IMR-90 (cell line): ENCODE results near the gene KCNAB3. TPM values are rescaled to one million over a fixed set of nuclear protein-coding genes. Genes with fewer than 3 reads are reported as not detected.

ENCODE experiments used
- ATAC-seq: fragments of 200-7000 bp; cut with Tn5 transposase; 2 replicates; pipeline ENCODE4 v1.9.1; 2020; ENCODE audit warnings: low read depth, mild to moderate bottlenecking, moderate library complexity
- BruUV-seq: library from RNA; stranded (reverse); fragments of 400-500 nt; replicated peaks from 2 replicates; lab custom pipeline; 2021; lab: Mats Ljungman, UMichigan
- CTCF ChIA-PET: fragments of 300-600 bp; formaldehyde crosslinking; extraction: SDS; loops from one replicate; lab custom pipeline; 2021; ENCODE audit warnings: antibody characterized with exemption; lab: Yijun Ruan, JAX
- POLR2A ChIA-PET: fragments of 300-600 bp; sonication (Branson Sonifier 250); formaldehyde crosslinking; loops from one replicate; lab custom pipeline; 2022; ENCODE audit warnings: antibody characterized with exemption; ENCODE audit not compliant: unreplicated experiment; lab: Charles Lee
- DNase-seq: peaks from one replicate; pipeline ENCODE4 v3.0.0; 2013
- H2AFZ ChIP-seq: replicated peaks from 2 replicates; pipeline ENCODE3; 2013; ENCODE audit warnings: low read length, mild to moderate bottlenecking; ENCODE audit not compliant: poor library complexity
- H2AK5ac ChIP-seq: 2 replicates; pipeline ENCODE4 v1.6.1; 2013; ENCODE audit warnings: low read depth, low read length, inconsistent platforms
- H2AK9ac ChIP-seq: replicated peaks from 2 replicates; pipeline ENCODE3; 2013; ENCODE audit warnings: mild to moderate bottlenecking, low read depth, low read length, moderate library complexity; ENCODE audit not compliant: poor library complexity
- H2BK120ac ChIP-seq: 2 replicates; pipeline ENCODE4 v1.6.1; 2013; ENCODE audit warnings: low read depth, low read length, inconsistent platforms
- H2BK15ac ChIP-seq: 3 replicates; pipeline ENCODE4 v1.6.1; 2013; ENCODE audit warnings: low read depth, low read length, inconsistent platforms
- H2BK20ac ChIP-seq: 2 replicates; pipeline ENCODE4 v1.6.1; 2013; ENCODE audit warnings: low read depth, mild to moderate bottlenecking, inconsistent platforms, low read length, moderate library complexity
- H2BK5ac ChIP-seq: 2 replicates; pipeline ENCODE4 v1.6.1; 2013; ENCODE audit warnings: mild to moderate bottlenecking, low read depth, low read length, inconsistent platforms; ENCODE audit not compliant: poor library complexity, severe bottlenecking
- H3K14ac ChIP-seq: replicated peaks from 2 replicates; pipeline ENCODE4 v1.6.1; 2013; ENCODE audit warnings: low read depth, low read length, inconsistent platforms
- H3K18ac ChIP-seq: 2 replicates; pipeline ENCODE4 v1.6.1; 2013; ENCODE audit warnings: low read depth, low read length, control low read depth
- H3K23ac ChIP-seq: 2 replicates; pipeline ENCODE4 v1.6.1; 2013; ENCODE audit warnings: low read depth, low read length, inconsistent platforms
- H3K27ac ChIP-seq: 2 replicates; pipeline ENCODE4 v1.5.1; 2013; ENCODE audit warnings: mild to moderate bottlenecking, control low read depth, low read length; ENCODE audit not compliant: insufficient read depth
- H3K27me3 ChIP-seq: 2 replicates; pipeline ENCODE4 v1.6.1; 2013; ENCODE audit warnings: low read length; ENCODE audit not compliant: control insufficient read depth, insufficient read depth
- H3K36me3 ChIP-seq: 2 replicates; pipeline ENCODE4 v1.6.1; 2013; ENCODE audit warnings: low read length, mixed read lengths; ENCODE audit not compliant: control insufficient read depth, insufficient read depth
- H3K4ac ChIP-seq: 2 replicates; pipeline ENCODE4 v1.6.1; 2013; ENCODE audit warnings: low read depth, low read length, inconsistent platforms
- H3K4me1 ChIP-seq: 2 replicates; pipeline ENCODE4 v1.6.1; 2013; ENCODE audit warnings: low read length, mixed read lengths; ENCODE audit not compliant: control insufficient read depth, insufficient read depth
- H3K4me2 ChIP-seq: 2 replicates; pipeline ENCODE4 v1.6.1; 2013; ENCODE audit warnings: low read depth, mild to moderate bottlenecking, control low read depth, low read length, moderate library complexity
- H3K4me3 ChIP-seq: 2 replicates; pipeline ENCODE4 v1.5.1; 2013; ENCODE audit warnings: low read depth, mild to moderate bottlenecking, control low read depth, low read length, moderate library complexity; ENCODE audit not compliant: insufficient read depth
- H3K56ac ChIP-seq: 2 replicates; pipeline ENCODE4 v1.6.1; 2013; ENCODE audit warnings: low read length, inconsistent platforms; ENCODE audit not compliant: insufficient read depth; ENCODE audit errors: extremely low read depth
- H3K79me1 ChIP-seq, 2 experiments: 2 replicates each; pipeline ENCODE4 v1.6.1; 2013; ENCODE audit warnings: low read length in 2 of 2, inconsistent platforms in 1 of 2, low read depth in 1 of 2
- H3K9ac ChIP-seq: 2 replicates; pipeline ENCODE4 v1.6.1; 2013; ENCODE audit warnings: low read depth, low read length, control low read depth
- H3K9me1 ChIP-seq: 2 replicates; pipeline ENCODE4 v1.6.1; 2013; ENCODE audit warnings: low read length, inconsistent platforms; ENCODE audit not compliant: insufficient read depth
- H3K9me3 ChIP-seq: 2 replicates; pipeline ENCODE4 v1.6.1; 2013; ENCODE audit warnings: low read length; ENCODE audit not compliant: control insufficient read depth, insufficient read depth
- H4K20me1 ChIP-seq: 2 replicates; pipeline ENCODE4 v1.6.1; 2013; ENCODE audit warnings: low read length, inconsistent platforms; ENCODE audit not compliant: insufficient read depth
- H4K5ac ChIP-seq: 2 replicates; pipeline ENCODE4 v1.6.1; 2013; ENCODE audit warnings: mild to moderate bottlenecking, low read depth, low read length, control low read depth
- H4K8ac ChIP-seq, 2 experiments: 2 replicates each; pipeline ENCODE4 v1.6.1; 2013; ENCODE audit warnings: low read depth in 2 of 2, low read length in 2 of 2, control low read depth in 1 of 2, inconsistent platforms in 1 of 2
- H4K91ac ChIP-seq: 2 replicates; pipeline ENCODE4 v1.6.1; 2013; ENCODE audit warnings: low read depth, low read length, inconsistent platforms; ENCODE audit not compliant: insufficient read depth
- BHLHE40 ChIP-seq: fragments of 150-350 bp; IDR thresholded peaks from 2 replicates; pipeline ENCODE4 v1.6.1; 2016; ENCODE audit warnings: mild to moderate bottlenecking, low read depth, low read length
- CEBPB ChIP-seq: IDR thresholded peaks from 2 replicates; pipeline ENCODE4 v1.6.1; 2012; ENCODE audit warnings: low read depth, low read length, improper control_type of control experiment
- CHD1 ChIP-seq: IDR thresholded peaks from 2 replicates; pipeline ENCODE4 v1.6.1; 2012; ENCODE audit warnings: low read depth, low read length, improper control_type of control experiment
- CTCF ChIP-seq: conservative IDR thresholded peaks from 2 replicates; pipeline ENCODE4 v1.5.1; 2012; ENCODE audit warnings: mild to moderate bottlenecking, low read depth, low read length, improper control_type of control experiment
- MAFK ChIP-seq: IDR thresholded peaks from 2 replicates; pipeline ENCODE4 v1.6.1; 2012; ENCODE audit warnings: low read depth, low read length, improper control_type of control experiment
- MAZ ChIP-seq: IDR thresholded peaks from 2 replicates; pipeline ENCODE4 v1.6.1; 2012; ENCODE audit warnings: low read depth, mild to moderate bottlenecking, low read length, improper control_type of control experiment, moderate library complexity, borderline replicate concordance
- NFE2L2 ChIP-seq: fragments of 150-350 bp; IDR thresholded peaks from 2 replicates; pipeline ENCODE4 v1.6.1; 2016; ENCODE audit warnings: low read depth, mild to moderate bottlenecking, low read length
- RAD21 ChIP-seq: IDR thresholded peaks from 2 replicates; pipeline ENCODE4 v1.6.1; 2012; ENCODE audit warnings: low read length, improper control_type of control experiment
- RCOR1 ChIP-seq: IDR thresholded peaks from 2 replicates; pipeline ENCODE4 v1.6.1; 2012; ENCODE audit warnings: mild to moderate bottlenecking, low read length, improper control_type of control experiment; ENCODE audit not compliant: insufficient replicate concordance
- SMC3 ChIP-seq: fragments of 150-350 bp; IDR thresholded peaks from 2 replicates; pipeline ENCODE4 v1.6.1; 2016; ENCODE audit warnings: low read depth, mild to moderate bottlenecking, antibody characterized with exemption, low read length, moderate library complexity
- USF2 ChIP-seq: fragments of 150-350 bp; IDR thresholded peaks from 2 replicates; pipeline ENCODE4 v1.6.1; 2017; ENCODE audit warnings: mild to moderate bottlenecking, antibody characterized with exemption, low read length, low read depth
- WGBS, 2 experiments: methylation state at CpG; one replicate each; pipeline versions ENCODE4 v1.1.5 to v1.1.7; 2013; ENCODE audit warnings: missing lambda C conversion rate in 2 of 2; ENCODE audit not compliant: insufficient read length in 1 of 2; ENCODE audit errors: extremely low coverage in 2 of 2; 5-methylcytosine and 5-hydroxymethylcytosine counted together
- dilution Hi-C: fragments of 300-500 bp; cut with HindIII; formaldehyde crosslinking; loops from one replicate; pipeline ENCODE4 v1.14.3; 2018; ENCODE audit warnings: low sequenced_read_pairs; ENCODE audit not compliant: unreplicated experiment
- in situ Hi-C: fragments of 300-500 bp; cut with MboI; formaldehyde crosslinking; loops from 3 replicates; pipeline ENCODE4 v1.14.3; 2019; ENCODE audit warnings: low sequenced_read_pairs, inconsistent platforms, mixed read lengths
- intact Hi-C: fragments of 100-400 bp; cut with micrococcal nuclease; formaldehyde crosslinking; loops from 2 replicates; pipeline ENCODE4 v1.10.0; 2022
- polyA plus RNA-seq, 3 experiments: library from polyadenylated mRNA; depleted of rRNA; stranded (reverse); fragments of >200 nt; gene quantifications; 2 replicates each; pipeline ENCODE4 v1.2.3, GENCODE V29; 2012; ENCODE audit warnings: low replicate concordance in 1 of 3
- total RNA-seq: library from RNA; depleted of rRNA; stranded (reverse); fragments of >200 nt; gene quantifications from 2 replicates; pipeline ENCODE4 v1.2.3, GENCODE V29; 2012

The KCNAB3 gene
- total and polyA plus RNA-seq, 2 of the 4 experiments (the other 2 are of a cell fraction): 0.36 to 4.2 TPM

DNA sequence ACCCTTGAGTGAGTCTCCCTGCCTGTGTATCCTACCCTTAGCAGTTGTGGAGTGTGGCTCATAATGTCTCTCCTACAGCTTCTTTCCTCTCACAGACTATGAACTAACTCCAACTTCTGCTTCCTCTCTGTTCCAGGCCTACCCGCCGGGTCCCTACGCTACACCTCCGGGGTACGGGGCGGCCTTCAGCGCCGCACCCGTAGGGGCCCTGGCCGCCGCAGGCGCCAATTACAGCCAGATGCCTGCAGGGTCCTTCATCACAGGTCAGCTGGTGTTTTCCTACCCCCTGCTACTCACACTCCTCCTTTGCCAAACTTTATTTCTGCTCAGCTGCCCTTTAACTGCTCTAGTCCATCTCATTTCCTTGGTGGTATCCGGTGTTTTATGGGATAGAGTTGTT, 18.9 kb downstream of the KCNAB3 start:
- Histone ChIP-seq H3K9me3 (no peaks in the 10 kb centered on the region), H4K8ac (no peak overlapping the region), H2AK9ac (no peak overlapping the region), H3K27ac (no peak overlapping the region), H3K79me1 (no peaks in the 10 kb centered on the region; a peak in 1 of 4 replicates), H3K4me1 (peaks cover 2% of the 10 kb centered on the region; the same call in 1 of the 2 replicates), H3K4me2 (no peak overlapping the region), H3K18ac (no peak overlapping the region), H3K9ac (no peak overlapping the region), H3K27me3 (no peaks in the 10 kb centered on the region), H4K20me1 (peaks cover 2% of the 10 kb centered on the region; the same call in 1 of the 2 replicates), H4K5ac (no peak overlapping the region), H3K56ac (no peak overlapping the region), H3K9me1 (no peaks in the 10 kb centered on the region), H2AK5ac (no peak overlapping the region), H3K4ac (no peak overlapping the region), H2BK15ac (no peak overlapping the region), H2BK5ac (no peak overlapping the region), H2BK20ac (no peak overlapping the region), H4K91ac (no peak overlapping the region), H2BK120ac (no peak overlapping the region), H3K14ac (no peak overlapping the region), H3K4me3 (no peak overlapping the region), H3K23ac (no peak overlapping the region), H2AFZ (no peak overlapping the region), H3K36me3 (peaks cover 63% of the 10 kb centered on the region)
- intact Hi-C loops: no loop called here
- ChIA-PET CTCF (interaction anchor here (1.2 kb wide), 1 partner anchor 10 kb away, joined by 3 read pairs; no protein-coding TSS in a partner anchor), POLR2A (interaction anchor here (0.6 kb wide), 1 partner anchor 27 kb away, joined by 5 read pairs; no protein-coding TSS in a partner anchor)
- no TSS peak for BruUV-seq
- dilution Hi-C loops: no loop called here
- in situ Hi-C loops: loop anchor here (5.0 to 10.0 kb wide), 2 partner anchors 77 to 134 kb away; no protein-coding TSS in a partner anchor
- ATAC-seq: no peak
- DNase-seq: no peak
- TF ChIP-seq MAFK: no peak
- no peak for TF ChIP-seq CHD1
- TF ChIP-seq SMC3: no peak
- TF ChIP-seq USF2: no peak
- TF ChIP-seq MAZ: no peak
- TF ChIP-seq NFE2L2: no peak
- TF ChIP-seq RAD21: no peak
- no peak for TF ChIP-seq BHLHE40
- TF ChIP-seq CEBPB: no peak
- no peak for TF ChIP-seq CTCF
- no peak for TF ChIP-seq RCOR1
- 91% methylated on average over 11 of the region's 13 CpGs; no CpG with 5 or more reads in 1 of the 2 experiments for WGBS, 2 experiments
